HepG2 (cell line): Measurements from ENCODE around the gene STUB1. TPM values are rescaled to one million over a fixed set of nuclear protein-coding genes. Genes with fewer than 3 reads are reported as not detected.

Source experiments
- ATAC-seq: fragments of 200-7000 bp; cut with Tn5 transposase; 3 replicates; pipeline ENCODE4 v1.9.1; 2020; ENCODE audit warnings: mild to moderate bottlenecking, moderate library complexity
- BruUV-seq: library from RNA; stranded (reverse); fragments of 400-500 nt; replicated peaks from 2 replicates; lab custom pipeline; 2021; lab: Mats Ljungman, UMichigan
- CTCF ChIA-PET: fragments of 300-600 bp; formaldehyde crosslinking; extraction: SDS; loops from one replicate; lab custom pipeline; 2021; ENCODE audit warnings: low total read pairs, inconsistent platforms, low intra/inter-chr PET ratio; lab: Yijun Ruan, JAX
- POLR2A ChIA-PET: fragments of 350-600 bp; sonication (Branson Sonifier 250); formaldehyde crosslinking; loops from one replicate; lab custom pipeline; 2020; ENCODE audit warnings: antibody characterized with exemption, inconsistent platforms; lab: Yijun Ruan, JAX
- DNase-seq: peaks from one replicate; pipeline ENCODE4 v3.0.0-alpha.2; 2015; ENCODE audit warnings: low spot score
- FAIRE-seq: peaks from 3 replicates; lab custom pipeline; 2011; peaks lifted over from hg19 to GRCh38; lab: Jason Lieb, UNC
- H2AFZ ChIP-seq: one replicate; pipeline ENCODE4 v1.6.1; 2011; ENCODE audit warnings: low read length, inconsistent platforms
- H3K27ac ChIP-seq: fragments of 300-600 bp; 3 replicates; pipeline ENCODE4 v1.8.0; 2011; ENCODE audit warnings: mixed run types, mild to moderate bottlenecking, mixed read lengths, low read length, inconsistent platforms; ENCODE audit not compliant: insufficient read depth; ENCODE audit errors: extremely low read length
- H3K27me3 ChIP-seq, 2 experiments: fragments of 200-600 bp in 1 of 2; 2 replicates in 1 of 2; 3 replicates in 1 of 2; pipeline versions ENCODE4 v1.6.0 to v1.8.0; 2011; ENCODE audit warnings: low read length in 2 of 2, mild to moderate bottlenecking in 2 of 2, moderate library complexity in 2 of 2, inconsistent platforms in 1 of 2; ENCODE audit not compliant: insufficient read depth in 2 of 2, control insufficient read depth in 1 of 2
- H3K36me3 ChIP-seq, 2 experiments: fragments of 200-600 bp in 1 of 2; replicated peaks in 1 of 2; 2 replicates in 1 of 2; 3 replicates in 1 of 2; pipeline versions ENCODE4 v1.5.1 to v1.8.0; 2011; ENCODE audit warnings: low read length in 2 of 2, inconsistent platforms in 1 of 2; ENCODE audit not compliant: insufficient read depth in 2 of 2, control insufficient read depth in 1 of 2
- H3K4me1 ChIP-seq: 2 replicates; pipeline ENCODE4 v1.5.1; 2012; ENCODE audit warnings: low read length, inconsistent platforms; ENCODE audit not compliant: insufficient read depth
- H3K4me2 ChIP-seq: 2 replicates; pipeline ENCODE4 v1.6.0; 2011; ENCODE audit warnings: low read depth, low read length, inconsistent platforms
- H3K4me3 ChIP-seq, 3 experiments: fragments of 200-600 bp in 1 of 3; sonication (generic), shearing (Covaris generic) in 1 of 3; replicated peaks in 1 of 3; 2 replicates each; pipeline ENCODE4 v1.5.1; 2011 to 2016; ENCODE audit warnings: low read length in 3 of 3, inconsistent platforms in 2 of 3, low read depth in 2 of 3, mild to moderate bottlenecking in 2 of 3, control low read depth in 1 of 3, mixed read lengths in 1 of 3; ENCODE audit not compliant: insufficient read depth in 1 of 3
- H3K79me2 ChIP-seq: one replicate; pipeline ENCODE4 v1.6.1; 2011; ENCODE audit warnings: low read length, inconsistent platforms; ENCODE audit not compliant: insufficient read depth
- H3K9ac ChIP-seq: 2 replicates; pipeline ENCODE4 v1.6.0; 2011; ENCODE audit warnings: mild to moderate bottlenecking, low read depth, low read length, inconsistent platforms; ENCODE audit not compliant: insufficient read depth
- H3K9me3 ChIP-seq: 2 replicates; pipeline ENCODE4 v1.5.1; 2012; ENCODE audit warnings: mild to moderate bottlenecking, low read length
- H4K20me1 ChIP-seq: 2 replicates; pipeline ENCODE4 v1.6.0; 2011; ENCODE audit warnings: inconsistent platforms, mild to moderate bottlenecking, low read length, moderate library complexity; ENCODE audit not compliant: insufficient read depth
- AGO1 ChIP-seq: fragments of 200-400 bp; formaldehyde crosslinking; IDR thresholded peaks from 2 replicates; pipeline ENCODE4 v1.6.1; 2017; ENCODE audit warnings: mild to moderate bottlenecking, low read depth, low read length, moderate library complexity; ENCODE audit not compliant: poor library complexity, severe bottlenecking
- AGO2 ChIP-seq: fragments of 200-400 bp; formaldehyde crosslinking; optimal IDR thresholded peaks from 2 replicates; pipeline ENCODE3; 2017; ENCODE audit warnings: mild to moderate bottlenecking, low read depth, low read length, moderate library complexity
- CENPX ChIP-seq: sonication (generic); formaldehyde crosslinking; IDR thresholded peaks from 2 replicates; pipeline ENCODE4 v1.9.0; 2021; ENCODE audit warnings: mild to moderate bottlenecking, missing genetic modification reagents, moderate library complexity
- GABPA ChIP-seq, 2 experiments: IDR thresholded peaks; 2 replicates each; pipeline ENCODE4 v1.6.1; 2011 to 2016; ENCODE audit warnings: low read depth in 2 of 2, low read length in 1 of 2, missing biosample characterization in 1 of 2, missing genetic modification characterization in 1 of 2
- JUNB ChIP-seq: sonication (generic); formaldehyde crosslinking; IDR thresholded peaks from 2 replicates; pipeline ENCODE4 v1.8.0; 2022; ENCODE audit warnings: missing genetic modification reagents, mild to moderate bottlenecking, borderline replicate concordance
- KDM2A ChIP-seq: sonication (generic); formaldehyde crosslinking; IDR thresholded peaks from 2 replicates; pipeline ENCODE4 v1.4.0; 2020; ENCODE audit warnings: low read depth, missing genetic modification reagents, borderline replicate concordance
- PHF20 ChIP-seq: sonication (generic); formaldehyde crosslinking; IDR thresholded peaks from 2 replicates; pipeline ENCODE4 v1.5.0; 2020; ENCODE audit warnings: mild to moderate bottlenecking, missing genetic modification reagents
- POLR2AphosphoS2 ChIP-seq: IDR thresholded peaks from 2 replicates; pipeline ENCODE4 v1.6.1; 2011; ENCODE audit warnings: low read depth, low read length, improper control_type of control experiment
- POLR2G ChIP-seq: fragments of 200-400 bp; formaldehyde crosslinking; IDR thresholded peaks from 2 replicates; pipeline ENCODE4 v1.6.1; 2018; ENCODE audit warnings: mild to moderate bottlenecking, low read depth, low read length, moderate library complexity
- SKI ChIP-seq: fragments of 450-650 bp; IDR thresholded peaks from one replicate; pipeline ENCODE4 v1.6.1; 2018; ENCODE audit warnings: mild to moderate bottlenecking; ENCODE audit not compliant: partially characterized antibody
- SRSF1 ChIP-seq: fragments of 200-400 bp; formaldehyde crosslinking; optimal IDR thresholded peaks from 2 replicates; pipeline ENCODE3; 2017; ENCODE audit warnings: mild to moderate bottlenecking, low read depth, low read length, moderate library complexity
- ZNF10 ChIP-seq: sonication (generic); formaldehyde crosslinking; IDR thresholded peaks from 2 replicates; pipeline ENCODE4 v1.4.0; 2020; ENCODE audit warnings: mild to moderate bottlenecking, low read depth, missing genetic modification reagents, borderline replicate concordance
- ZNF253 ChIP-seq: sonication (generic); formaldehyde crosslinking; IDR thresholded peaks from 2 replicates; pipeline ENCODE4 v1.8.0; 2022; ENCODE audit warnings: mild to moderate bottlenecking, missing genetic modification reagents, borderline replicate concordance
- ZNF75D ChIP-seq: sonication (generic); formaldehyde crosslinking; IDR thresholded peaks from 2 replicates; pipeline ENCODE4 v1.8.1; 2023; ENCODE audit warnings: missing genetic modification reagents, mild to moderate bottlenecking, borderline replicate concordance
- ZNF781 ChIP-seq: sonication (generic); formaldehyde crosslinking; IDR thresholded peaks from 2 replicates; pipeline ENCODE4 v1.5.1; 2020; ENCODE audit warnings: borderline replicate concordance, mild to moderate bottlenecking, missing genetic modification reagents; ENCODE audit errors: not compliant biosample characterization
- ZNF792 ChIP-seq: IDR thresholded peaks from 2 replicates; pipeline ENCODE4 v1.6.1; 2016
- ZNF878 ChIP-seq: sonication (generic); formaldehyde crosslinking; IDR thresholded peaks from 2 replicates; pipeline ENCODE4 v1.8.1; 2023; ENCODE audit warnings: mild to moderate bottlenecking, missing genetic modification reagents, moderate library complexity
- ZSCAN12 ChIP-seq: sonication (generic); formaldehyde crosslinking; IDR thresholded peaks from 2 replicates; pipeline ENCODE4 v1.9.0; 2021; ENCODE audit warnings: mild to moderate bottlenecking, missing genetic modification reagents
- ZSCAN22 ChIP-seq: sonication (generic); formaldehyde crosslinking; IDR thresholded peaks from 2 replicates; pipeline ENCODE4 v1.4.0; 2020; ENCODE audit warnings: mild to moderate bottlenecking, missing genetic modification reagents
- WGBS: methylation state at CpG from one replicate; pipeline ENCODE4 v1.1.6; 2017; ENCODE audit warnings: low lambda C conversion rate; 5-methylcytosine and 5-hydroxymethylcytosine counted together
- in situ Hi-C: cut with HindIII; loops from 2 replicates; pipeline ENCODE4 v1.10.0; 2017; ENCODE audit warnings: low pct_unique_long_range_greater_than_20kb; ENCODE audit not compliant: extremely low pct_ligation_motif_present
- intact Hi-C: fragments of 100-400 bp; cut with micrococcal nuclease; formaldehyde crosslinking; loops from one replicate; pipeline ENCODE4 v1.10.0; 2022; ENCODE audit not compliant: unreplicated experiment
- polyA plus RNA-seq, 8 experiments: library from polyadenylated mRNA; depleted of rRNA in 3 of 8; stranded (reverse) in 7 of 8; unstranded in 1 of 8; fragments of >200 nt; fragmentation: Illumina TruSeq in 4 of 8; extraction: Trizol in 4 of 8; gene quantifications; 2 replicates each; pipeline versions ENCODE4 v1.2.1 to v1.2.3, GENCODE V29; 2011 to 2016; ENCODE audit warnings: low read depth in 4 of 8, missing spikeins in 1 of 8, mixed read lengths in 1 of 8; ENCODE audit not compliant: insufficient read depth in 1 of 8
- total RNA-seq, 5 experiments: library from RNA; depleted of rRNA; stranded (reverse); fragments of >200 nt; fragmentation: Illumina TruSeq; extraction: Trizol; gene quantifications; 2 replicates each; pipeline ENCODE4 v1.2.3, GENCODE V29; 2016; ENCODE audit warnings: low read depth in 1 of 5
- TF ChIP-seq, protein P1 (sequence below): sonication (generic); formaldehyde crosslinking; IDR thresholded peaks from 2 replicates; pipeline ENCODE4 v1.8.0; 2022; ENCODE audit warnings: mild to moderate bottlenecking, missing genetic modification reagents; ENCODE audit not compliant: insufficient replicate concordance

STUB1 gene
- total and polyA plus RNA-seq, 2 of the 13 experiments (the other 11 are each of a cell fraction or from before 2014, with no cell fraction given): 52.9 to 78.2 TPM

GRCh38 chr16:728131-728889 lies 48.1 kb downstream of the STUB1 start (continued):
- TF ChIP-seq KDM2A (CRISPR knock-in tag) (peak; percentile 69; the same call in 1 of the 2 replicates), ZNF75D (CRISPR knock-in tag) (no peak)

DNA sequence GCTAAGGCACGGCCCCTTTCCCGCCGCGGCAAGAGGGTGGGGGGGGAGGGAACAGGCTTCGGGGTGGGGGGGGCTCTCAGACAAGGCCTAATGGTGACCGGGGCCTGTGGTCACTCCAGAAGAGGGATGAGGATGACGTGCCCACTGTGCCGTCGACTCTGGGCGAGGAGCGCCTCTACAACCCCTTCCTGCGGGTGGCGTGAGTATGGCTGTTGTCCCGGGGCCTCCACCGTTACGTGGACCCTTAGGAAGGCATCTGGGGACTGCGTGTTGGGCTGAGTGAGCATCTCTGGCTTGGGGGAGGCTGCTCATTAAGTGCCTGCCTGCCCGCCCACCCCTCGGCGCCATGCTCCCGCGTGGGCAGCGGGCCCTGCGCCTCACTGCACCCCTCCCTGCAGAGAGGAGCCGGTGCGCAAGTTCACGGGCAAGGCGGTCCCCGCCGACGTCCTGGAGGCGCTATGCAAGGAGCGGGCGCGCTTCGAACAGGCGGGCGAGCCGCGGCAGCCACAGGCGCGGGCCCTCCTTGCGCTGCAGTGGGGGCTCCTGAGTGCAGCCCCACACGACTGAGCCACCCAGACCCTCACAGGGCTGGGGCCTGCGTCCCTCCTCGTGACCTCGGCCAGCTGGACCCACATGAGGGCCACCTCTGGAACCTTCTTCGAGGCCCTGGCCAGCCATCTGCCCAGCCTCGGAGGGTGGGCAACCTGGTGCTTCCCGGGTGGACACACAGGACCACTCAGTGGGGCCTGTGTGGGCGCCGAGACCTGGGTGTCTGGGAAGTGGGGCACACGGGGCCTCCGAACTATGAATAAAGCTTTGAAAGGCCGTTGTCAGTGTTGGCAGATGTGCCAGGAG lies 48.9 kb downstream of the STUB1 start:
- Histone ChIP-seq H3K79me2 (no peaks in the 10 kb centered on the region), H3K27me3 (peaks cover 0 to 3% of the 10 kb centered on the region in 2 experiments; a peak in 1 of 5 replicates), H3K4me1 (peaks cover 11% of the 10 kb centered on the region), H3K4me3 (no peak overlapping the region), H4K20me1 (0 out of 2 replicates have a peak, but pooled peaks cover 2% of the 10 kb centered on the region), H3K36me3 (peaks cover 3 to 8% of the 10 kb centered on the region in 2 experiments; a peak in 2 of 5 replicates), H2AFZ (no peak overlapping the region), H3K9ac (no peak overlapping the region), H3K9me3 (no peaks in the 10 kb centered on the region), H3K4me2 (no peak overlapping the region), H3K27ac (no peak overlapping the region)
- WGBS: 97% methylated on average over 29 of the region's 55 CpGs
- POLR2A ChIA-PET: interaction anchor here (1.3 to 2.0 kb wide), 3 partner anchors 8 to 13 kb away, joined by 4 to 7 read pairs (median 7); partner anchors contain the start of genes ANTKMT and CIAO3
- in situ Hi-C loops (no loop called here), intact Hi-C loops (no loop called here)
- ATAC-seq (no peak), FAIRE-seq (no peak), DNase-seq (no peak)
- CTCF ChIA-PET: no interaction called here
- BruUV-seq: no TSS peak
- TF ChIP-seq SKI: no peak
- TF ChIP-seq, protein P1, sequence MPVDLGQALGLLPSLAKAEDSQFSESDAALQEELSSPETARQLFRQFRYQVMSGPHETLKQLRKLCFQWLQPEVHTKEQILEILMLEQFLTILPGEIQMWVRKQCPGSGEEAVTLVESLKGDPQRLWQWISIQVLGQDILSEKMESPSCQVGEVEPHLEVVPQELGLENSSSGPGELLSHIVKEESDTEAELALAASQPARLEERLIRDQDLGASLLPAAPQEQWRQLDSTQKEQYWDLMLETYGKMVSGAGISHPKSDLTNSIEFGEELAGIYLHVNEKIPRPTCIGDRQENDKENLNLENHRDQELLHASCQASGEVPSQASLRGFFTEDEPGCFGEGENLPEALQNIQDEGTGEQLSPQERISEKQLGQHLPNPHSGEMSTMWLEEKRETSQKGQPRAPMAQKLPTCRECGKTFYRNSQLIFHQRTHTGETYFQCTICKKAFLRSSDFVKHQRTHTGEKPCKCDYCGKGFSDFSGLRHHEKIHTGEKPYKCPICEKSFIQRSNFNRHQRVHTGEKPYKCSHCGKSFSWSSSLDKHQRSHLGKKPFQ (CRISPR knock-in tag): no peak
- TF ChIP-seq AGO1: peak; percentile 51
- TF ChIP-seq POLR2G: 0 out of 2 replicates have a peak, but pooled peaks have one; percentile 32
- no peak for TF ChIP-seq ZNF781 (CRISPR knock-in tag)
- TF ChIP-seq ZNF253 (CRISPR knock-in tag): no peak
- peak; percentile 85 for TF ChIP-seq AGO2
- TF ChIP-seq CENPX (CRISPR knock-in tag): no peak
- no peak for TF ChIP-seq ZNF10
- no peak for TF ChIP-seq SRSF1
- TF ChIP-seq POLR2AphosphoS2: no peak
- no peak for TF ChIP-seq ZNF792 (CRISPR knock-in tag)
- TF ChIP-seq PHF20: no peak
- TF ChIP-seq GABPA (IDR thresholded peaks at IDR 0.05; ENCODE audit: low read depth, low read length): no peak
- TF ChIP-seq GABPA (CRISPR knock-in tag; IDR thresholded peaks at IDR 0.05; ENCODE audit: low read depth): no peak
- no peak for TF ChIP-seq JUNB (CRISPR knock-in tag)
- no peak for TF ChIP-seq ZSCAN22
- TF ChIP-seq ZNF878 (CRISPR knock-in tag): no peak
- no peak for TF ChIP-seq ZSCAN12 (CRISPR knock-in tag)
